ENCODE results near the gene ZNF837.

DNA sequence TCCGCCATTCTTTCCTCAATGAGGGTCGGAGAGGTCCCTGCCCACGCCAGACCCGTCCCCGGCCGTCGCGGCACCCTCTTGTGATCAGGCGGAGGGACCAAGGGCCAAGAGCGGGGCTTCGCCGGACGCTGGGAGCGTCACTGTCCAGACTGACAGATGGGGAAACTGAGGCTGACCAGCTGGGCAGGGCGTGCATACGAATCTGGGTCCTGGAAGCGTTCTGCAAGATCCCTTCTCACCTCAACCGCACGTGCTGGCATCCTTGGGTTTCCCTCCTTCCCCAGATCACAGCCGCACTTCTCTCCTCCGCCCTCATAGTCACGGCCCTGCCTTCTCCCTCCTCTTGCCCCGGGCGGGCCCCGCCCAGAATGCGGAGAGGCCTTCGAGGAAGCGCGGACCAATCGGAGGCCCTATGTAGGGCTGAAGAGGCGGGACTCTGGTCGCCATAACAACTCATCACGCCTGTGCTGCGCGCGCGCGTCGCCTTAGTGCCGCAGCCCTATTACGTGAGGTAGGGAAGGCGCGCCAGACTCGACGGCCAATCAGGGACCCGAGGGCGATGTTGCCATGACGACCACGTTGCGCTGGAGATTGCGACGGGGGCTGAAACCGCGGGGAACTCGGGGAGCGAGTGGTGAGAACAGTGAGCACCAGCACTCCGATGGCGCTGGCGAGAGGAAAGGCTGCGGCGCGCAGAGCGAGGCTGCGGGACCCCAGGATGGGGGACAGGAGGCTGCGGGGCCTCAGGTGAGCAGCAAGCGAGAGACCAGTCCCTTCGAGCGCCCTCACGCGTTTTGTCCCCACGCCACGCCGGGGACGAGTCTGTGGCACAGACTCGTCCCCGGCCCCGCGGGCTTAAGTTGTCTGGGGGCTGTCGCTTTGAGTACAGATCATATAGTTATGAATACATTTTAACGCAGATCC lies 20.3 kb upstream of the ZNF837 start:
- TF ChIP-seq, protein P1, sequence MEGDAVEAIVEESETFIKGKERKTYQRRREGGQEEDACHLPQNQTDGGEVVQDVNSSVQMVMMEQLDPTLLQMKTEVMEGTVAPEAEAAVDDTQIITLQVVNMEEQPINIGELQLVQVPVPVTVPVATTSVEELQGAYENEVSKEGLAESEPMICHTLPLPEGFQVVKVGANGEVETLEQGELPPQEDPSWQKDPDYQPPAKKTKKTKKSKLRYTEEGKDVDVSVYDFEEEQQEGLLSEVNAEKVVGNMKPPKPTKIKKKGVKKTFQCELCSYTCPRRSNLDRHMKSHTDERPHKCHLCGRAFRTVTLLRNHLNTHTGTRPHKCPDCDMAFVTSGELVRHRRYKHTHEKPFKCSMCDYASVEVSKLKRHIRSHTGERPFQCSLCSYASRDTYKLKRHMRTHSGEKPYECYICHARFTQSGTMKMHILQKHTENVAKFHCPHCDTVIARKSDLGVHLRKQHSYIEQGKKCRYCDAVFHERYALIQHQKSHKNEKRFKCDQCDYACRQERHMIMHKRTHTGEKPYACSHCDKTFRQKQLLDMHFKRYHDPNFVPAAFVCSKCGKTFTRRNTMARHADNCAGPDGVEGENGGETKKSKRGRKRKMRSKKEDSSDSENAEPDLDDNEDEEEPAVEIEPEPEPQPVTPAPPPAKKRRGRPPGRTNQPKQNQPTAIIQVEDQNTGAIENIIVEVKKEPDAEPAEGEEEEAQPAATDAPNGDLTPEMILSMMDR (conservative IDR thresholded peaks at IDR 0.05): no peak
- TF ChIP-seq EZH2 (IDR thresholded peaks at IDR 0.05; ENCODE audit: low read depth): no peak

Measured in PC-9 (cell line).